Amygdala (tissue), 56 donors: Measurements from ENCODE around the gene FBXW9.
"Not testable (repeated sequence)": the region's sequence is repeated elsewhere in the genome, so short reads cannot be mapped to it uniquely, and the experiment has no call there.

Source experiments
- DNase-seq, 56 donors: peaks; one replicate each; lab custom pipeline; 2025; lab: John Stamatoyannopoulos, UW

Gene FBXW9

DNA sequence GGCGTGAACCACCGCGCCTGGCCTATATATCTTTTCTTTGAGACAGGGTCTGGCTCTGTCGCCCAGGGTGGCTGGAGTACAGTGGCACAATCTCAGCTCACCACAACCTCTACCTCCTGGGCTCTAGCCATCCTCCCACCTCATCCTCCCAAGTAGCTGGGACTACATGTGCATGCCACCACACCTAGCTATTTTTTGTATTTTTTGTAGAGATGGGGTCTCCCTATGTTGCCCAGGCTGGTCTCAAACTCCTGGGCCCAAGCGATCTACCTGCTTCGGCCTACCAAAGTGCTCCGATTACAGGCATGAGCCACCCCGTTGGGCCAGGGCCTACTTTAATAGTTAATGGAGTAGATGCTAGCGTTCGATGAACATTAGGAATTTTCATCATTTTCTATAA, 23.9 kb upstream of the FBXW9 start:
- no peak for DNase-seq

DNA sequence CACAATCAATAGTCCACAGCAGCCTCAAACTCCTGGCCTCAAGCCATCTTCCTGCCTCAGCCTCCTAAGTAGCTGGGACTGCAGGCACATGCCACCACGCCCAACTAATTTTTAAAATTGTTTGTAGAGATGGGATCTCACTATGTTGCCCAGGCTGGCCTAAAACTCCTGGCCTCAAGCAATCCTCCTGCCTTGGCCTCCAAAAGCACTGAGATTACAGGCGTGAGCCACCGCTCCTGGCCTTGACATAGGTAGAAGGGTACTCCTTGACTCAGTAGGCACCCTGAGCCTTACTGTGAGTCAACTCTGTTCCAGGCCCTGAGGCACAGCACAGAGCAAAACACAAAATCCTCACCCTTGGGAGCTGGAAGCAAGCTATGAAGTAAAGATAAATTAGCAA, 19.5 kb upstream of the FBXW9 start:
- DNase-seq, result no peak

DNA sequence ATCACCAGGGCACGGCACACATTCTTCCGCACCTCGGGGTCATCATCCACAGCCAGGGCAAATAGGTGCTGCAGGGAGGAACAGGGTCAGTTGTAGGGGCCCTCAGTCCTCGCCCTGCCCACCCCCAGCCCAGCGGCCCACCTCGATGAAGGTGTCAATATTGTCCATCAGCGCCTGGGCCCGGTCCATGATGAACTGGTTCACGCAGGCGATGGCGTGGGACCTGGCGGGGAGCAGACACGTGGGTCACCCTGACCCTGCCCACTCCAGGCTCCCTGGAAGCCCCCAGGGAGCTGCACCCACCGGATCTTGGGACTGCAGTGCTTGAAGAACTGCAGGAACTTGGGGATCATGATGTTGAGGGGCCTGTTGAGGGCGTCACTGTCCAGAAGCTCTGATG, 18.7 kb upstream of the FBXW9 start:
- no peak for DNase-seq

DNA sequence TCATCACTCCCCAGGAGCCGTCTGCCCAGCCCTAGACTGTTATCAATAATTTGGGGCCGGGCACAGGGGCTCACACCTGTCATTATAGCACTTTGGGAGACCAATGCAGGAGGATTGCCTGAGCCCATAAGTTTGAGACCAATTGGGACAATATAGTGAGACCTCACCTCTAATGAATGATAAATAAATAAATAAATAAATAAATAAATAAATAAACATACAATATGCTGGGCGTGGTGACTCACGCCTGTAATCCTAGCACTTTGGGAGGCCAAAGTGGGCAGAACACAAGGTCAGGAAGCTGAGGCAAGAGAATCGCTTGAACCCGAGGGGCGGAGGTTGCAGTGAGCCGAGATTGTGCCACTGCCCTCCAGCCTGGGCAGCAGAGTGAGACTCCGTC, 16.9 kb upstream of the FBXW9 start:
- not testable (repeated sequence) for DNase-seq

DNA sequence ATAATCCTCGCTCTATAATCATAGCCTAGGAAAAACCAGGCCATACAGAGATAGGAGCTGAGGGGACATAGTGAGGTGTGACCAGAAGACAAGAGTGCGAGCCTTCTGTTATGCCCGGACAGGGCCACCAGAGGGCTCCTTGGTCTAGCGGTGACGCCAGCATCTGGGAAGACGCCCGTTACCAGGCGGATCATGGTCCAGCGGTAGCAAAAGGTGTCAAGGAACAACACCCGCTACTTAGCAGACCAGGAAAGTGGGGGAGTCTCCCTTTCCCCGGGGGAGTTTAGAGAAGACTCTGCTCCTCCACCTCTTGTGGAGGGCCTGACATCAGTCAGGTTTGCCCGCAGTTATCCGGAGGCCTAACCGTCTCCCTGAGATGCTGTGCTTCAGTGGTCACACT, 15.6 kb upstream of the FBXW9 start:
- DNase-seq, result peak in 4 of 56 donors; percentile 16 to 45 (median 40)

DNA sequence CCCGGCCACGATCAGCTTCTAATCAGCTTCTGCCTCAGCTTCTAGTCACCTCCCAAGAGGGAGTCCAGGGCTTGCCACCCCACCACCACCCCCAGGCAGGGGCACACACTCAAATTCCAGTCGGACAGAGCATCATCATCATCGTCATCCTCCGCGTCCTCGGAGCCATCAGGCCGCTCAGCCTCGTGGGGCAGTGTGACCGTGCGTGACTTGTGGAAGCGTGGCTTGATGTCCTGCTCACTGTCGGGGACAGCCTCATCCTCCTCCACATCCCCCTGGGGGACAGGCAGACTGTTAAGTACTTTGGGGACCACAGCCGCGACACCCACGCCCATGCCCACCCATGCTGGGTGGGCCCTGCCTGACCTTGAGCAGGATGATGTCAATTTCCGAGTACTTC, 14.8 kb upstream of the FBXW9 start:
- DNase-seq, result no peak

DNA sequence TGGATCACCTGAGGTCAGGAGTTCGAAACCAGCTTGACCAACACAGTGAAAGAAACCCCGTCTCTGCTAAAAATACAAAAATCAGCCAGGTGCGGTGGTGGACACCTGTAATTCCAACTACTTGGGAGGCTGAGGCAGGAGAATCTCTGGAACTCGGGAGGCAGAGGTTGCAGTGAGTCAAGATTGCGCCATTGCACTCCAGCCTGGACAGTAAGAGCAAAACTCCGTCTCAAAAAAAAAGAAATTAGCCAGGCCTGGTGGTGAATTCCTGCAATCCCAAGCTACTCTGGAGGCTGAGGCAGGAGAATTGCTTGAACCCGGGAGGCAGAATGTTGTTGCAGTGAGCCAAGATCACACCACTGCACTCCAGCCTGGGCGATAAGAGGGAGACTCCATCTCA, 12.2 kb upstream of the FBXW9 start:
- no peak for DNase-seq

DNA sequence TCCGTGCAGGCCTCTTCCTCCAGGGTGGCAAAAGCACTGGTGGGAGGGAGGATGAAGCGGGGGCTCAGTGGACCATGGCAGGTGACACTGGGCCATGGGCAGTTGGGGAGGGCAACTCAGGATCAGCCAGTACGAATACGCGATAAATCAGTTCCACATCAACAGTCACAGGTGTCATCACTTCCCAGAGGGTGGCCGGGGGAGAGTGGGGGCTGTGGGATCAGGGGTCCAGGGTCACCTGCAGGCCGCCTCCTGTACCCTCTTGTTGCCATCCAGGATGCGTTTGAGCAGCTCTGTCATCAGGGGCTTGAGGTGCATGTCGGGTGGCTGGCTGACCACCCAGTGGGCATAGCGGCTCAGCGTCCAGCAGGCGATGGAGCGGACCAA, 9.9 kb upstream of the FBXW9 start:
- DNase-seq, result no peak

DNA sequence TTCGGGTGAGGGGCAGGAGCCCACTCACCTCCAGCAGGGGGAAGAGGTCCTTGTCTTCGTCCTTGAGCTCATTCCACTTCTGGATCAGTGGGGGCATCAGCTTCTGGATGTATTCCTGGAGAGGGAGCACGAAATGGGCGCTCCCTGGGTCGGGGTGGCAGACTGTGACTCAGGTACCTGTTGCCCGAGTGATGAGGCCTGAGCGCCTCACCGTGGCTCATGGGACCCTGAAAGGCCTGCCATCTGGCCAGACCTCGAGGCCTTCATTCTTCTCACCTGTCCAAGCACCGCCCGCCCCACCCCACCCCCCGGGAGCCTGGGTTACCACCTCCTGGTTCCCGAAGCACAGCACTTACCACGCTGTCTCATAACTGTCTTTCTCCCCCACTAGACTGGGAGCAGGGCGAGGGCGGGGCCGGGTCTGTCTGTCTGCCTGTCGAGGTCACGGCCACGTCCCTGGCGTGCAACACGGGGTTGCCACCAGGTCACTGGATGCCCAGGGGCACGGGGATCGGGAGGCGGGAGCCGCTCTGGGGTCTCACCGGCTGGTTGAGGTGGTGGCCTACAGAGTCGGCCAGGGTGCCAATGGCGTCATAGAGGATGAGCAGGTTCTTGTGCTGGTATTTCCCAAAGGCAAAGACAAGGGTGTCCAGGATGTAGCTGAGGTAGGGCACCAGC, 9.4 kb upstream of the FBXW9 start:
- no peak for DNase-seq

DNA sequence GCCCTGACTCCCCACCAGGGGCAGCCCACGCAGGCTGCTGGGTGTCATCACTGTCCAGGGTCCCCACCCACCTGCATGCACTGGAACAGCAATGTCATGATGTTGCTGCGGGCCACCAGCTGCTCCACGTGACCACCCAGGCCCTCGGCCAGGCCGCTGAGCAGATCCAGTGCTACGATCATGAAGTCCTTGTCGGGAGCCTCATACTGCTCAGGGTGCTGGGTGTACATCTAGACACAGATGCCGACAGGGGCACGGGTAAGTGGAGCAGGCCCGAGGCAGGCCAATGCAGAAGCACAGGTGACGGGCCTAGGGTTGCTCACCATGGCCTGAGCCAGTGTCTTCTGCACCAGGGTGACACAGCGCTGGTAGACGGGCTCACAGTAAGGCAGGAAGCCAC, 8.7 kb upstream of the FBXW9 start:
- DNase-seq, result no peak

DNA sequence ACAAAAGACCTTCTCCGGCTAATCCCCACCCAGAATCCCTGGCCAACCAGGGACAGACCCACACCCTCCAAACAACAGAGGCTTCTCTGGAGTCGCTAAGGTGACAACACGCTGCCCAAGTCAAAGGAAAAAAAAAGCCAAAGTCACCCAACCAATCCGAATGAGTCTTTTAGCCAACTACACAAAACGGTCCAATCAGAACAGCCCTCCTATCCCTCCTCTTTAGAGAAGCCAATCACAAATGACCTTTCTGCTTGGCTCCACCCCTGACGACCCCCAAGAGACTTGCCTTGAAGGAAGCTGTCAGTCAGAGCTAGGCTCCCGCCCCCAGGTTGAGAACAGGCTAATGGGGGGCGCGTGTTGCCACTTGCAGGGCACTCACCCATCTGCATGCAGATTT, 6.6 kb upstream of the FBXW9 start:
- DNase-seq, result no peak

DNA sequence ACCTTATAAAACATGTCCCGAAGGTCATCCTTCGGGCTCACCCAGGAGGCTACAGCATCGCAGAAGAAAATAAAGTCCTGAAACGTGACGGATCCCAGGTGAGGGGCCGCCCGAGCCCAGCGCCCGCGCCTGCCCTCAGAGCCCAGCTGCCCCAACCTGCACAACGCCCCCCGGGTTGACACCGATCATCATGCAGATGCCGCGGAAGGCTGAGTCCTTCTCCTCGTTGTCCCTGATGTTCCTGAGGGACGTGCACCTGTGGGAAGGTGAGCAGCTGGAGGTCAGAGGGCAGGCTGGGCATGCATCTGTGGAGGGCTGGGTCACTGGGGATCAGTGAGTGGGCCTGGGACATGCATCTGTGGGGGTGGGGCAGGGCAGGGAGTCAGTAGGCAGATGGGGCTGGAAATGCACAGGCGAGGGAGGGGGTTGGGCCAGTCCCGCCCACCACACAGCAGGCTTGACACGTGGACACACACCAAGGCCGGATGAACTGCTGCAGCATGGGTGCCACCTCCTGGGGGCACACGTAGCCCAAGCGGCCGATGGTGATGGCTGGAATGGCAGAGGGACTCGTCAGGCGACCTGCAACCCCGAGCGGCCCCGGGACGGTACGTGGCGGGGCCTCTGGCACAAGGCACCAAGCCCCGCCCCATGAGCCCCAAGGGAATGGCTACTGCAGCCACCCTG, 5.3 kb upstream of the FBXW9 start:
- no peak for DNase-seq

DNA sequence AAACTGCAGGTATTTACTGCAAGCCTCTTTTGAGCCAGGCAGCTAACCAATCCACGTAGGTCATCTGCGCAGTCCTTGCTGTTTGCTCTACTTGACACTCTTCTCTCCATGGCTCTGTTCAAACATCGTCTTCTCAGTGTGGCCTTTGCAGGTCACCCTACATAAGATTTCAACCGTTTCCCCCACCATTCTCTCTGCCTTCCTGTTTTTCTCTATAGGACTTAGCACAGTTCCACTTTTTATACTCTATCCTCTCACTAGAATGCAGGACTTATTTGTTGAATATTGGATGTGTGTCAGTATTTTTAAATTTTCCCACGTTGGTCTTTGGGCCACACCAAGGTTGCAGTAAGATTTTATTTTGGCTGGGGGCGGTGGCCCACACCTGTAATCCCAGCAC, 1.7 kb upstream of the FBXW9 start:
- no peak for DNase-seq

DNA sequence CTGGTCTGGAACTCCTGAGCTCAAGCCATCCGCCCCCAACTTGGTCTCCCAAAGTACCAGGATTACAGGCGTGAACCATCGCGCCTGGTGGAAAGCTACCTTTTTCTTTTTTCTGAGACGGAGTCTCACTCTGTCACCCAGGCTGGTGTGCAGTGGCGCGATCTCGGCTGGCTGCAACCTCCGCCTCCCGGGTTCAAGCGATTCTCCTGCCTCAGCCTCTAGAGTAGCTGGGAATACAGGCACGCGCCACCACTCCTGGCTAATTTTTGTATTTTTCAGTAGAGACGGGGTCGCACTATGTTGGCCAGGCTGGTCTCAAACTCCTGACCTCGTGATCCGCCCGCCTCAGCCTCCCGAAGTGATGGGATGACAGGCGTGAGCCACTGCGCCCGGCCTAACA, 994 bp upstream of the FBXW9 start:
- DNase-seq, result not testable (repeated sequence)

DNA sequence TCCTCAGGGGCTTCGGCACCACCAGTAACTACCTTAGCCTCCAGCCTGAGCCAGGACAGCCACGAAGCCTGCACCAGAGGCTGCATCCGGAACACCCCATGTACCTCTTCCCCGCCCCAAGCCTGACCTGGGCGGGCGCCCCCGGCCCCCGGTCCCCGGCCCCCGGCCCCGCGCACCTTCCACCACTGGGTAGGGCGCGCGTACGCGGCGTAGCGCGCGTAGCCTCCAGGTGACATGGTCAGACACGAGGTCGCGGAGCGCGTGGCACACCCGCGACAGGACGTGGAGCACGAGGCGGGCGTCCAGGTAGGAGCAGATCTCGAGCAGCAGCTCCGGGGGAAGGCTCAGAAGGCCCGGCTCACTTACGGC, 450 bp downstream of the FBXW9 start:
- DNase-seq, result peak in 1 of 56 donors; percentile 19

DNA sequence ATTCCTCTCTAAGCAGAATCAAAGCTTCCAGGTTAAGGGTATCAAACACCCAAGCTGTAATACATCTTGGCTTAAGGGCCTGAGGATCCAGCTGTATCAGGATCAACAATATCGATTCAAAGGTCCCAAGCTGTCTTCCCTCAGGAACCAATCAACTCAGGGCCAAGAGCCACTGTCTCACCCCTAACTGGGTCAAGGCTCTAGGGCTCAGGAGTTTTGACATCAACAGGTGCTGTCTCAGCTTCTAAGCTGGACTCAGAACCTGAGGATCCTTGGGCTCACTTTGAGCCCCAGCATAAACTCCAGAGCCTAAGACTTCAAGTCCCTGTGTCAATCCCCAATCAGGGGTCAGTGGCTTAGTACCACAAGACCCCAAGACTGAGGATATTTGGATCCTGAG, 917 bp downstream of the FBXW9 start:
- no peak for DNase-seq

DNA sequence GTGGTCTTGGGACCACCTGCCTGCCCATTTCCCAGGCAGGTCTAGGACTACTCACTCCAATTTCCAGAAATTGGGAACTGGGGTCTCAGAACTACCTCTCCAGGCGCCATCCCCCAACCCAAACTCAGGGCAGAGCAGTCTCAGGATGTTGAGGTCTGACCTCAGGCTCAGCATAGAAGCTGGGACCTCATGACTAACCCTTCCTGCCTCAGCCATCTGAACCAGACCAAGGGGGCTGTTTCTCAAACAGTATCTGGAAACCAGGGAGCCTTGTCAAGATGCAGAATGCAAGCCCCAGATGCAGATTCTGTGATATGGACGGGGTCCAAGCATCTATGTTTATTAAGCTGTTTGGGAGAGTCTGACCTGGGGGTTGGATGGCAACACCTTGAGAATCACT, 1.3 kb downstream of the FBXW9 start:
- DNase-seq, result no peak

DNA sequence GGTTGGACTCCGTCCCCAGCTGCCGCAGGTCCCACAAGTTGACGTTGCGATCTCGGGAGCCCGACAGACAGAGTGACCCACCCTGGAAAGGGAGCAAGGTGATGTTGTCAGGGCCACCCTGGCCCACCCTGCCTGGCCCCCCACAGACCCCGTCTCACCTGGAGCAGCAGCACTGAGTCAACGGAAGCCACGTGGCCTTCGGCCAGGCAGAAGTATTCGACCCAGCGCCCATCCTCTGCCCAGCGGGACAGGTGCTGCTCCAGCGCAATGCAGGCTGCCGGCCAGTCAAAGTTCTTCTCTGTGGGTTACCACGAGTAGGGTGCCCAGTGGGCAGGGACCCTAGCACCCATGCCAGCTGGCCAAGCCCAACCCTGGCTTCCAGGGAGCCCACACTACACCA, 1.8 kb downstream of the FBXW9 start:
- DNase-seq, result no peak

DNA sequence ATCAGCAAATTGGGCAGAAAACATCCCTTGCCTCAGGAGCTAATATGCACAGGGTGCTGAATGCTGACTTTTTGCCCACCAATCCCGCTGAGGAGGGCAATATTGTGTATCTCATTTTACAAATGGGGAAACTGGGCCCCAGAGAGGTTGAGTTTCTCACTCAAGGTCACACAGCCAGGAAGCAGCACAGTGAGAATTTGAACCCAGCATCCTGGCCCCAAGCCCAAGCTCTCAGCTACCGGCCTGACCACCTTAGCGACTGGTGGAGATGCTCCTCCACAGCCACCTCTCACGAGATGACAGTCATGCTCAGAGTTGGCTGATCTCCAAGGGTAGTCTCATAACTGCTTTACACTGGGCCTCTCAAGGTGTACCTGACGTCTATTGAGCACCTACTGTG, 3.5 kb downstream of the FBXW9 start:
- no peak for DNase-seq

DNA sequence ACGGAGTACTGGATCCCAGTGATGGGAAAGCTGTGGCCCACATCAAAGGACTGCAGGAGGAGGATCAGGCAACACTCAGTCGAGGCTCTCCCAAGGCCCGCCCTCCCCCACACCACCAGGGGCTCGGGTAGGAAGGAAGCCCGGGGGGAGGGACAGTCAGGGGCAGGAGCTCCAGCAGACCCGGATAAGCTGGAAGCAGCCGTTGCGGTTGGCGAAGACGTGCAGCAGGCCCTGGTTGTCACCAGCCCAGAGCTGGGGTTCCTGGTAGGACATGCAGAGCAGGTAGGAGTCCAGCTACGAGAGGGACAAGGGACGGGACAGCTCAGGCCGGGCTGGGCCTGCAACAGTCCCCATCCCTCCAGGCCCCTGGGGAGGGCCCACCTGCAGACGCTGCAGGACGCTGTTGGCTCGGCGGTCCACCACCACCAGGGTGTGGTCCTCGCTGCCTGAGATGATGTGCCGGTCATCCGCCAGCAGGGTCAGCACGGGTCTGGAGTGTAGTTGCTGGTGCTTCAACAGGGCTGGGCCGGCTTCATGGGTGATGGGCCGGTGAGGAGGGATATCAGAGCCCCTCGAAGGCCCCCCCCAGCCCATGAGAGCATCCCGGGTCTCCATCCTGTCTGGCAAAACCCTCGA, 6.7 kb downstream of the FBXW9 start:
- no peak for DNase-seq

DNA sequence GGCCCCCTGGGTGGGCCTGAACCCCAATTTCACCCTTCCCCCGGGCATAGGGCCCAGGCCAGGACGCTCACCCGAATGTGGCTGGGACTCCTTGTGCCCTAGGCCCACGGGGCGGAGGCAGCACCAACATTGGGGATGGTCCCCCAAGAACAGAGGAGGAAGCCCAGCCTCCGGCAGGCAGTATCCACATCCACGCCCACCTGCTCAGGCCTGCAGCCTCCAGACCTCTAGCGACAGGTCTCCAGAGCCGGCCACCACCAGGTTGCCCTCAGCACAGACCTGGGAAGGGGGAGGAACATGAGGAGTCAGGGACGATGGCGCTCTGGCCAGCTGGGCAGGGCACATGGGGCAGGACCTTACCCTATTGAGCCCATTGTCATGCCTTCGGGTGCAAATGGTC, 7.4 kb downstream of the FBXW9 start:
- no peak for DNase-seq

DNA sequence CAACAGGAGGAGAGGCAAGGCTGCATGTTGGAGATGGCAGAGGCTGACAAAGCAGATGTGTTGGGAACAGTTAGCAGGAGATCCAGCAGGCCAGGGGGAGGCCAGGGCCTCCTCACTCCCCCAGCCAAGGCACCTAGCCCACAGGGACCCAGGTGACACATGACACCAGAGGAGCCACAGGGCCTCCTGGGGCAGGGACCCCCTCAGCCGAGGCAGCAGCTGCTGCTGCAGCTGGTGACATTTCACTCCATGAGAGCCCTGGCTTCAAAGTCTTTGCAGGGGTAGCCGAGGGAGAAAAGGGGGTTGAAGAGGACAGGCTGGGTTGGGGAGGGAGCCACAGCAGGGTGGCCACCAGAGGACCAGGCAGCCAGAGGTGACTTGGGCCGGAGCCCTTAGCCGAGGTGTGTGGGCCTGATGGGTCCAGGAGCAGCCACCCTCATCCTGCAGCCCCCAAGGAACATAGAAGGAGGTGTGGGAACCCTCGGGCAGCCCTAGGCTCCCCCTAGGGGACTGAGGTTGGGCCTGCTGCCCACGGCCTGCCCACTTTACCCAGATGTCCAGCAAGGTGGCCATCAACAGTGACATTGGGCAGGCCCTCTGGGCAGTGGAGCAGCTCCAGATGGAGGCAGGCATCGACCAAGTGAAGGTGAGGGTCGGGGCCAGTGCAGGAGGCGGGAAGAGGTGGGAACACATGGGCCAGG, 8.8 kb downstream of the FBXW9 start, which contains the start of gene GNG14:
TSS of gene GNG14 (plus strand) at position 503 of the 701 bp plus-strand sequence. CDS start at position 554, 51 bp downstream.
- DNase-seq, result no peak
